Sigmoid colon (tissue), 7 donors: ENCODE results near the gene SFMBT2. TPM values are rescaled to one million over a fixed set of nuclear protein-coding genes. Genes with fewer than 3 reads are reported as not detected.

ENCODE experiments used
- DNase-seq: peaks from one replicate; pipeline ENCODE4 v3.0.0-alpha.2; 2019
- H3K27ac ChIP-seq, 4 donors: fragments of 200-600 bp; sonication (generic); one replicate each; pipeline ENCODE4 v1.5.1; 2016 to 2019; ENCODE audit warnings: mild to moderate bottlenecking in 1 of 4
- H3K27me3 ChIP-seq, 3 donors: fragments of 200-600 bp; sonication (generic); one replicate each; pipeline ENCODE4 v1.5.1; 2019; ENCODE audit warnings: mild to moderate bottlenecking in 1 of 3
- H3K36me3 ChIP-seq, 4 donors: fragments of 200-600 bp; sonication (generic); one replicate each; pipeline ENCODE4 v1.5.1; 2016 to 2019
- H3K4me1 ChIP-seq, 4 donors: fragments of 200-600 bp; sonication (generic); one replicate each; pipeline ENCODE4 v1.5.1; 2017 to 2019
- H3K4me3 ChIP-seq, 4 donors: fragments of 200-600 bp; sonication (generic); one replicate each; pipeline ENCODE4 v1.5.1; 2017 to 2019; ENCODE audit warnings: mild to moderate bottlenecking in 2 of 4, moderate library complexity in 1 of 4
- H3K9me3 ChIP-seq, 4 donors: fragments of 200-600 bp in 3 of 4; sonication (generic) in 3 of 4; one replicate each; pipeline versions ENCODE4 v1.5.1 to v1.6.1; 2013 to 2019
- CTCF ChIP-seq, 4 experiments: fragments of 450-650 bp in 3 of 4; fragments of 200-600 bp in 1 of 4; IDR thresholded peaks; one replicate each; pipeline ENCODE4 v1.5.1; 2016 to 2019; ENCODE audit warnings: antibody characterized with exemption in 4 of 4, mild to moderate bottlenecking in 3 of 4, moderate library complexity in 2 of 4
- EP300 ChIP-seq, 4 donors: sonication (generic); formaldehyde crosslinking; IDR thresholded peaks; one replicate each; pipeline ENCODE4 v1.6.1; 2017; ENCODE audit warnings: antibody characterized with exemption in 4 of 4
- POLR2A ChIP-seq, 2 donors: fragments of 450-650 bp; IDR thresholded peaks; one replicate each; pipeline ENCODE4 v1.6.1; 2016; ENCODE audit warnings: antibody characterized with exemption in 2 of 2, mild to moderate bottlenecking in 2 of 2, moderate library complexity in 2 of 2
- POLR2AphosphoS5 ChIP-seq, 4 donors: sonication (generic); formaldehyde crosslinking; IDR thresholded peaks; one replicate each; pipeline ENCODE4 v1.6.1; 2017; ENCODE audit warnings: antibody characterized with exemption in 4 of 4
- WGBS, 2 donors: extraction: QIAGEN DNeasy Blood & Tissue Kit; methylation state at CpG; one replicate each; pipeline ENCODE4 v1.1.7; 2013; 5-methylcytosine and 5-hydroxymethylcytosine counted together
- intact Hi-C: fragments of 100-400 bp; cut with DNase I; formaldehyde crosslinking; loops from one replicate; pipeline ENCODE4 v1.15.1; 2023
- polyA plus RNA-seq, 3 donors: library from polyadenylated mRNA; stranded (reverse); fragments of 200-250 nt; gene quantifications; one replicate each; pipeline ENCODE4 v1.2.3, GENCODE V29; 2013
- total RNA-seq, 4 donors: library from RNA; depleted of rRNA; stranded (reverse); fragments of >200 nt; gene quantifications; one replicate each; pipeline ENCODE4 v1.1.0, GENCODE V29; 2016
- donor health status: healthy with polysubstance abuse.
- donor health status: Bipolar disorder and iron deficiency.
- donor health status: healthy.

Gene SFMBT2
- total and polyA plus RNA-seq, 7 donors, result 0.60 to 6.4 (median 4.2) TPM

- H3K36me3 ChIP-seq, result no peaks in the 10 kb centered on the region
- no peak for DNase-seq
- TF ChIP-seq CTCF (IDR thresholded peaks at IDR 0.05) (no peak), POLR2AphosphoS5 (IDR thresholded peaks at IDR 0.05) (no peak), POLR2A (IDR thresholded peaks at IDR 0.05) (no peak), EP300 (IDR thresholded peaks at IDR 0.05) (no peak)
- intact Hi-C loops, result no loop called here
- H3K27ac ChIP-seq, result no peak overlapping the region
- H3K4me3 ChIP-seq, result no peak overlapping the region
- peaks cover 0 to 2% (median 0%) of the 10 kb centered on the region in 4 donors for H3K9me3 ChIP-seq
- H3K4me1 ChIP-seq, result peaks cover 0 to 35% (median 19%) of the 10 kb centered on the region in 4 donors
- no peaks in the 10 kb centered on the region for H3K27me3 ChIP-seq
These were observed 104.2 kb downstream of the SFMBT2 start for GRCh38 chr10:7306616-7307015.

DNA sequence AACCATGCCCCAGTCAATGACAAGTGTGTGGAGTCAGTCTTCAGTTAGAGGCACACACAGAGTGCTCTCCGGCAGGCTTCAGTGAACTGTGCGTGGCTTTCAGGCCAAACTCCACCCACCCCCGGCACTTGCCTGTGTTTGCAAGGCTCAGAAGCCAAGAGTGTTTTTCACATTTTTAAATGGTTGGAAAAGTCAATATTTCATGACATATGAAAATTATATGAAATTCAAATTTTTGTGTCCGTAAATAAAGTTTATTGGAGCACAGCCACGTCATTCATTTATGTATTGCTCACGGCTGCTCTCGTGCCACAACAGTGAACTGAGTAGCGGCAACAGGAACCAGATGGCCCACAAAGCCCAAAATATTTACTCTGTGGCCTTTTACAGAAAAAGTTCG lies 104.7 kb downstream of the SFMBT2 start:
- intact Hi-C loops, result no loop called here
- no peaks in the 10 kb centered on the region for H3K36me3 ChIP-seq
- 54 to 80% methylated on average over 9 of the region's 9 CpGs for WGBS, 2 donors
- H3K27me3 ChIP-seq, result no peaks in the 10 kb centered on the region
- H3K4me1 ChIP-seq, result peaks cover 0 to 40% (median 23%) of the 10 kb centered on the region in 4 donors
- TF ChIP-seq POLR2A (IDR thresholded peaks at IDR 0.05) (no peak), EP300 (IDR thresholded peaks at IDR 0.05) (no peak), POLR2AphosphoS5 (IDR thresholded peaks at IDR 0.05) (peak in 2 of 4 donors; percentile 10 to 21)
- H3K27ac ChIP-seq, result peak overlapping the region in 3 of 4 donors; percentile 14 to 45 (median 26)
- no peak overlapping the region for H3K4me3 ChIP-seq
- peaks cover 0 to 2% (median 0%) of the 10 kb centered on the region in 4 donors for H3K9me3 ChIP-seq
- DNase-seq, result peak; percentile 75

- no peak for TF ChIP-seq POLR2A (IDR thresholded peaks at IDR 0.05)
- no peak for TF ChIP-seq CTCF (IDR thresholded peaks at IDR 0.05)
- TF ChIP-seq POLR2AphosphoS5 (IDR thresholded peaks at IDR 0.05), result no peak
- TF ChIP-seq EP300 (IDR thresholded peaks at IDR 0.05), result no peak
- intact Hi-C loops, result no loop called here
- H3K27me3 ChIP-seq, result no peaks in the 10 kb centered on the region
- 91 to 92% methylated on average over 6 of the region's 6 CpGs for WGBS, 2 donors
- peaks cover 0 to 50% (median 32%) of the 10 kb centered on the region in 4 donors for H3K4me1 ChIP-seq
- DNase-seq, result no peak
- H3K4me3 ChIP-seq, result no peak overlapping the region
- H3K9me3 ChIP-seq, result peaks cover 0 to 2% (median 0%) of the 10 kb centered on the region in 4 donors
- no peaks in the 10 kb centered on the region for H3K36me3 ChIP-seq
- peak overlapping the region in 1 of 4 donors; percentile 14 for H3K27ac ChIP-seq
These were observed 105.8 kb downstream of the SFMBT2 start for GRCh38 chr10:7305053-7305452.

DNA sequence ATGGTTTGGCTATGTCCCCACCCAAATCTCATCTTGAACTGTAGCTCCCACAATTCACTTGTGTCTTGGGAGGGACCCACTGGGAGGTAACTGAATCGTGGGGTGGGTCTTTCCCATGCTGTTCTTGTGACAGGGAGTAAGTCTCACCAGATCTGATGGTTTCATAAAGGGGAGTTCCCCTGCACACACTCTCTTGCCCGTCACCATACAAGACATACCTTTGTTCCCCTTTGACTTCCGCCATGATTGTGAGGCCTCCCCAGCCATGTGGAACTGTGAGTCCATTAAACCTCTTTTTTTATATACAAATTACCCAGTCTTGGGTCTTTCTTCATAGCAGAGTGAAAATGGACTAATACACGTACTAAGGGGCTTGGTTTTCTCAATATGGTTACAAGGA lies 106.7 kb downstream of the SFMBT2 start:
- Histone ChIP-seq H3K4me1 (peaks cover 0 to 50% (median 32%) of the 10 kb centered on the region in 4 donors), H3K36me3 (no peaks in the 10 kb centered on the region), H3K27me3 (no peaks in the 10 kb centered on the region), H3K9me3 (peaks cover 0 to 2% (median 0%) of the 10 kb centered on the region in 4 donors), H3K27ac (no peak overlapping the region), H3K4me3 (no peak overlapping the region)
- DNase-seq, result no peak
- TF ChIP-seq POLR2AphosphoS5 (IDR thresholded peaks at IDR 0.05) (no peak), EP300 (IDR thresholded peaks at IDR 0.05) (no peak), POLR2A (IDR thresholded peaks at IDR 0.05) (no peak), CTCF (IDR thresholded peaks at IDR 0.05) (no peak)
- intact Hi-C loops, result loop anchor here (5.0 kb wide), 1 partner anchor 42 kb away; no protein-coding TSS in a partner anchor
- 68 to 75% methylated on average over 4 of the region's 4 CpGs for WGBS, 2 donors

DNA sequence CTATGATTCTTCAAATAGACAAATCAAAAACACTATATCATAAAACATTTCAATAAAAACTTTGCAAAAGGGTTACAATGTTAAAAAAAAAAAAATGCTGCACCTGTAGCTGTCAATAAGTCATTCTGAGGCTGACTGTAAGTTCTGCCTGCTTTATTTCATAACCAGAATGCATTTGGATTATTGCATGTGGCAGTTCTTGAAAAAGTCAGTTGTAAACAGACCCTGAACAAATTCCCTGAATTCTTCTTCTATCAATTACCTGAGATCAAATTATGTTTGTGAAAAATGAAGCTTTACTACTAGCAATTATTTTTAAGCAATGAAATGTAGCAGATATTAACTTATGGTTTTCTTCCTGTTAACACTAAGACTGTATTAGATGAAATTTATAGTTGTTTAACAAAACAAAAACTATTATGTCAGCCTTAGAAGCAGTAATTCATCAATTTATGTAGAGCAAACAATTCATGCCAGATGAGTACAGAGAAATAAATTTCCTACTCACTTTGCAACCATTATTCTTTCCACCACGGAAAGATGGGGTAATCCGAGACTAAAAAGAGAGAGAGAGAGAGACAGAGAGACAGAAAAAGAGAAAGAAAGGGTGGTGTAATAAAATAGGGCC lies 107.8 kb downstream of the SFMBT2 start:
- H3K4me1 ChIP-seq, result peaks cover 0 to 50% (median 32%) of the 10 kb centered on the region in 4 donors
- no peak overlapping the region for H3K27ac ChIP-seq
- no peaks in the 10 kb centered on the region for H3K27me3 ChIP-seq
- 26 to 39% methylated on average over 2 of the region's 2 CpGs for WGBS, 2 donors
- H3K36me3 ChIP-seq, result no peaks in the 10 kb centered on the region
- peaks cover 0 to 2% (median 0%) of the 10 kb centered on the region in 4 donors for H3K9me3 ChIP-seq
- no peak for DNase-seq
- TF ChIP-seq POLR2AphosphoS5 (IDR thresholded peaks at IDR 0.05), result peak in 3 of 4 donors; percentile 22 to 58 (median 40)
- no peak for TF ChIP-seq EP300 (IDR thresholded peaks at IDR 0.05)
- no peak overlapping the region for H3K4me3 ChIP-seq
- intact Hi-C loops, result loop anchor here (5.0 kb wide), 1 partner anchor 41 kb away; no protein-coding TSS in a partner anchor
